HG02588 (cell line): ENCODE results near the gene IL26.
"Not testable (repeated sequence)": the region's sequence is repeated elsewhere in the genome, so short reads cannot be mapped to it uniquely, and the experiment has no call there.

ENCODE experiments used
- ATAC-seq: cut with Tn5 transposase; IDR thresholded peaks from one replicate; pipeline ENCODE4 v1.9.1; 2021; ENCODE audit warnings: mild to moderate bottlenecking, moderate library complexity; ENCODE audit not compliant: unreplicated experiment

Gene IL26

DNA sequence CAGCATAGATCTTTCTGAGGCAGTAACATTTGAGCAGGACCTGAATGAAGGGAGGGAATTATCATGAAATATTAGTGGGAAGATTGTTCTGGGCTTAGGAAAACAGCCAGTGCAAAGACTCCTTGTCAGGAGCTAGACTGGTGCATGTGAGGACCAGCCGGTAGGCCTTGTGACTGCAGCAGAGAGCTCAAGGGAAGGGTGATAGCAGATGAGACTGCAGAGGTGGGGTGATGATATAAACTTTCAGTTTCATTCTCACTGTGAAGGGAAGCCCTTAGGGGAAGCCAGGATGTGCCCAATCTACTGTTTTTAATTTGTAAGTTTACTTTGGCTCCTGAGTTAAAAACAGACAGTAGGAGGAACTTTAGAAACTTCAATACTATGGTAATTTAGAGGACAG lies 15.4 kb upstream of the IL26 start:
- peak; percentile 97 for ATAC-seq

DNA sequence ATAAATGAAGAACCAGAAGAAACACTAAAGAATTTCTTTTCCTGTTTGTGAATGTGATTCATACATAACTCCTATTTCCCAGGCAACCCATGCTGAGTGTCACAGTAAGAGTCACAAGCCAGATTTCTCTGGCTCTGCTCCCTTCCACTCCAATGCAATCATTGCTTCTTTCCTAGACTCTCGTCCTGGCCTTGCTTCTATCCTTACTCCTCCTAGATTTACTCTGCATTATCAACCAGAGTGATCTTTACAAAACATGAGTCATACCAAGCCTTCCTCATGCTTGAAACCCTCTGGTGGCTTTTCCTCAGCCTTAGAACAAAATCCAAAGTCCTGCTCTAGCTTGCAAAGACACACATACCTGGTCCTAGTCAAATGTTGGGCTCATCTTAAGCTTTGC lies 14.5 kb upstream of the IL26 start:
- ATAC-seq = no peak

- no peak for ATAC-seq
Measured at GRCh38 chr12:68239309-68239982, 13.8 kb upstream of the IL26 start.

GRCh38 chr12:68237619-68238018 lies 12.0 kb upstream of the IL26 start:
- ATAC-seq = no peak

DNA sequence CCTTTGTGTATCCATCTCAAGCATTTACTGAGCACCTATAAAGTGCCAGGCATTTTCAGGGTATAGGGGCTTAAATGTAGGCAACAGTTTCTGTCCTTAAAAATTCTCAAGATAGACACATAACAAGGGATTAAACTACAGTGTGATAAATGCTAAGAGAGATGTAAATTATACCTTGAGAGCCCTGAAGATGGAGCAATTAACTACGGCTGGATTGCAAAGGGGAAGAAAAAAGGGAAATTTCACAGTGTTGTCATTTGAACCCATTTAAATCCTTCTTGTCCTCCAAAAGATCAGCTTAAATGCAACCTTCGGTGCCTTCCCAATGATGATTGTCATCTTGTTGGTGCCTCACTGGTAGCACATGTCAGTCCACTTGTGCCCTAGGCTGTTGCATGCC lies 11.5 kb upstream of the IL26 start:
- no peak for ATAC-seq

- ATAC-seq = peak; percentile 51
Measured at GRCh38 chr12:68236421-68237059, 10.9 kb upstream of the IL26 start.

DNA sequence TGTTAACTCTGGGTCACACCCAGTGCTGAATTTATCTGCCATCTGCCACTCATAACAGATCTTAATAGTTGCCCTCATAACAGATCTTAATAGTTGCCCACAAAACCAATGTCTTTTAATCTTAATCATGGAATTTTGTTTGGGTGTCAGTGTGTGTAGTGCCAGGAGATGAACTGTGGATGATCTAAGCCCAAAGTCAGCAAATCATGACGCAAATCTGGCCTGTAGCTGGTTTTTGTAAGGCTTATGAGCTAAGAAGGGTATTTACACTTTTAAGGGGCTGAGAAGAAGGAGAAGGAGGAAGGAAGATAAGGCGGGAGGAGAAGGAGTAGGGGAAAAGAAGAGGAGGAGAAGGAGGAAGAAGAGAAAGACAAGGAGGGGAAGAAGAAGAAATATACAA lies 10.0 kb upstream of the IL26 start:
- no peak for ATAC-seq

- no peak for ATAC-seq
Measured at GRCh38 chr12:68234140-68234539, 8.5 kb upstream of the IL26 start.

DNA sequence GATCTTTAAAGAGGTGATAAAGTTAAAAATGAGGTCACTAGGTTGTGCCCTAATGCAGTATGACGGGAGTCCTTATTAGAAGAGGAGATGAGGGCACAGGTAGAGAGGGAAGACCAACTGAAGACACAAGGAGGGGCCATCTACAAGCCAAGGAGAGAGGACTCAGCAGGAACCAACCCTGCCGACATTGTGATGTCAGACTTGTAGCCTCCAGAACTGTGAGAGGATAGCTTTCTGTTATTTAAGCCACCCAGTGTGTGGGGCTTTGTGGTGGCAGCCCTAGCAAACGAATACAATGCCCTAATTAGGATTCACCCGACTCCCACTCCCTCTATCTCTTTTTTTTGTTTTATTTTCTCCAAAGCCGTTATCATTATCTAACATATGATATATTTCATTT lies 7.9 kb upstream of the IL26 start:
- no peak for ATAC-seq

DNA sequence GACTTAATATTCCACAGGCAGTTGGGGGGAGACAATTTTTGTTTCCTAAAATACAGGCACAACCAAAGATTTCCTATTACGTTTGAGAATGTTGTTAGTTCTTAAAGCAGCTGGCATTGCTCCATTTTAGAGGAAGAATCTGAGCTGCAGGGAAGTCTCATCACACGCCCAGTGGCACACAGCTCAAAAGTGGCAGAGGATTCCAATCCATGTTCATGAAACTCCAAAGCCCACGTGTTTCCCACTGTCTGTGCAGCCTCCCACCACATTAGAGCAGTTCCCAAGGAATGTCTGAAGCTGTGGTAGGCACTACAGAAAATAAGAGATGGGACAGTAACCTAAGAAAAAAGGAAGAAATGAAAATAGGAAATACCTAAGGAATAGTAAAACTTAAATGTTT lies 6.1 kb upstream of the IL26 start:
- no peak for ATAC-seq

DNA sequence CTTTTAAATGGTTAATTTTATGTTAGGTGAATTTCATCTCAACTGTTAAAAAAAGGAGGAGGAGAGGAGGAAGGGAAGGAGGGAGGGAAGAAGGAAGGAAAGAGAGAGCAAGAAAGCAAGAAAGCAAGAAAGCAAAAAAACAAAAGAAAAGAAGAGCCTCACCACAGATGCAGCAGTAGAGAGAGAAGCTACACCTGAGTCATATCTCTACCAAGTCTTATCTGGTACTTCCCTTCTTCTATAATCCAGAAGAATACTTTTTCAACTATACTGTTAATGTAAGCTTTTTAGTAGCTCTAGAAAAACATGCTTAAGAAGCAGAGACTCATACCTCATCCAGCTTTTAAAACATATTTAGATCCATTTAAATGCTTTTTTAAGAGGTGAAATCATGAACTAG lies 5.6 kb upstream of the IL26 start:
- ATAC-seq = no peak

- no peak for ATAC-seq
Measured at GRCh38 chr12:68229956-68230355, 4.3 kb upstream of the IL26 start.

DNA sequence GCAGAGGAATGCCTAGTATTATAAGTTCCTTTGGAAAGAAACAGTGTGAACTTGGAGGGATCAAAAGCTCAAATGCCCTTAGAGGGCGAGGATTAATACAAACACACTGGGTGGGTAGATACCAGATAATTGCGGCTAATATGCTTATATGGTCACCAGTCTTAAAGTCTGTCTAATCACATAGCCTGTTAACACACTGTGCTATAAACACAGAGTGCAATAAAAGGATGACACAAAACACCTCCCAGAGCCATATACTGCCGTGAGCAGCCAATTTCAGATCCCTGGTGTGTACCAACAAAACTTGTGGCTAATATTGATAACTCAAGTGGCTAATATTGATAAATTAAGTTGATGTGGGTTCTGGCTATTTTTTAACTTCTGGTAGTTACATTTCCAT lies 1.7 kb upstream of the IL26 start:
- ATAC-seq = no peak

- no peak for ATAC-seq
Measured at GRCh38 chr12:68224613-68225285, 861 bp downstream of the IL26 start.

- ATAC-seq = peak; percentile 80
Measured at GRCh38 chr12:68223067-68223747, 2.4 kb downstream of the IL26 start.

DNA sequence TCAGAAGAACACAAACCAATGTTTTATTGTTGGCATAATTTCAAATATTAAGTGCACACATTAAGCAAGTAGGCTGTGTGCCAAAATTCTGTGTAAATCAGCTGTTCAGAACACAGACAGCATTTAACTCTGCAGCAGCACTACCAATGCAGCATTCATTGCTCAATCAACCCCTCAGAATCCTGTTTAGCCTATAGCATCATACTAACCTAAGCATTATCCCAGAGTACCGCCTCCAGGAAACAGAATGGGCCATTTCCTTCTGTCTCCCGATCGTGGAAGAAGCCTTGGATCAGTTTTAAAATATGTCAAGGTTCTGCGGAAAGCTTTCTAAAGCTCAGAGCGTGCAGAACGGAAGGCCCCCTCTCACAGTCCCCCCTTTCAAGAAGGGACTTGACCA lies 3.3 kb downstream of the IL26 start:
- ATAC-seq = no peak

DNA sequence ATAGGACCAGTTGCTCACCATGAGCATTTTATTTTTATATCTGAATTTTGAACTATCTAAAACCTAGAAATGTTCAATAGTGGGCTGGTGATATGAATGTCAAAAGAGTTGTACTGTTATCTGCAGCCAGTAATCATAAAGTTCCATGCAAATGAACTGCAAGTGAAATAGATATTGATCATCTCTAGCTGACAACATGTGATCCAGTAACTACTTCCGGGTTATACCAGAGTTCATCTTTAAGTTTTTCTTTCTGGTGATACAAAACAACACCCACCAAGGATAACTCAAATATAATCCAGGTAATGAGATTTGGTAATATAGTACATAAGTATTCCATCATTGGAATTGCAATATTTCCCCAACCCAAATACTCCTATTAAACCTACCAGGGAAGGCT lies 4.1 kb downstream of the IL26 start:
- ATAC-seq = no peak

- no peak for ATAC-seq
Measured at GRCh38 chr12:68210875-68211274, 14.7 kb downstream of the IL26 start.

DNA sequence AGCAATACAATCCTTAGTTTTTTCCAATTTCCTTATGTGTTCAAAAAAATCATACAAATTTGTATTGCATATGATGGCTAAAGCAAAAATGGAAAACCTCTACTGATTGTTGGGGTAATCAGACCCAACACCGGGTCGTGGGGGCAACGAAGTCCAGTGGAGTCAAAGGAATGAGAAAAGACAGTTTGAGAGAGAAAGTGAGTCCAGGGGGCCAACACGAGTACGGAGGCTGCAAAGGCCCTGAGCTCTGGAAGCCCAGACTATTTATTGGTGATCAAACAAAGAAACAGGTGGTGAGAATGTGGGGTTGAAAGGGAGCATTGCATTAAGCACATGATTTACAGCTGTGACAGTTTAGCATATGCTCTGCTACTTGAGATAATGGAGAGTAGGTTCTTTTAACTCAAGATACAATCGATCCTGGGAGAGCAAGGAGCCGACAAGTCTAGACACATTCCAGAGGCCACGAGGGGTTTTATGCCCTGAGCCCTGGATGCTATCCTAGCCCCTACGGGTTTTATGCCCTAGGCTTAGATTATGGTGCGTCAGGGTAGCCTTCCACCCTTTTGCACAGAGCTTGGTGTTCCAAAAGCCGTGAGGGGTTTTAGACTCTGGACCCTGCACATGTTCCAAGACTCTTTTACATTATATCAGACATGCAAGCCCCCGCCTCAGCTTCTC lies 16.4 kb downstream of the IL26 start:
- ATAC-seq = not testable (repeated sequence)

- no peak for ATAC-seq
Measured at GRCh38 chr12:68207276-68207675, 18.3 kb downstream of the IL26 start.

DNA sequence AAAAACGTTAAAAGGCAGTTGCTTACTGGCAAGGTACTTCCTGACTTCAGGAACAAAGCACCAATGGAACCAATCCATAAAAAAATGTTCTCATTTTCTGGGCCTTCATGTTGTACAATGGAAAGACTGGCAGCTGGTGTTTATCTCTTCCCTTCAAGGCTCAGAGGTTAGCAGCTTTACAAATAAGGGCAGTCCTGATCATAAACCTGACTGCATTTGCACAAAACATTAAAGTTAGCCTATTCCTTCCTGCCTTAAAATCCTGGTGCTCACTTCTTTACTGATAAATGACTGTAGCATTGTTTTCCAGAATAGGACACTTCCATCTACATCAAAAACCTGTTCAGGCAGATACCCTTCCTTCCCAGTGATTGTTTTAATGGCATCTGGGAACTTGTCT lies 19.2 kb downstream of the IL26 start:
- no peak for ATAC-seq
